Tibial artery (tissue), 4 donors: ENCODE data around the gene MON1A.

Source experiments
- DNase-seq, 2 donors: peaks; one replicate each; pipeline ENCODE4 v3.0.0-alpha.2; 2019
- H3K27ac ChIP-seq, 2 donors: fragments of 200-600 bp; sonication (generic) in 1 of 2; 1 replicate in 1 of 2; 2 replicates in 1 of 2; pipeline ENCODE4 v1.5.1; 2018 to 2019; ENCODE audit warnings: mild to moderate bottlenecking in 1 of 2
- H3K27me3 ChIP-seq, 2 donors: fragments of 200-600 bp; sonication (generic) in 1 of 2; one replicate each; pipeline versions ENCODE4 v1.5.1 to v1.6.0; 2016 to 2019
- H3K36me3 ChIP-seq, 3 donors: fragments of 200-600 bp; sonication (generic) in 2 of 3; one replicate each; pipeline ENCODE4 v1.5.1; 2016 to 2019; ENCODE audit warnings: mild to moderate bottlenecking in 2 of 3
- H3K4me1 ChIP-seq, 4 donors: fragments of 200-600 bp; sonication (generic) in 2 of 4; 1 replicate in 3 of 4; 2 replicates in 1 of 4; pipeline ENCODE4 v1.5.1; 2016 to 2019
- H3K4me3 ChIP-seq, 2 donors: fragments of 200-600 bp; sonication (generic) in 1 of 2; 1 replicate in 1 of 2; 2 replicates in 1 of 2; pipeline ENCODE4 v1.5.1; 2018 to 2019; ENCODE audit warnings: mild to moderate bottlenecking in 2 of 2
- H3K9me3 ChIP-seq, 3 donors: fragments of 200-600 bp; sonication (generic) in 1 of 3; one replicate each; pipeline ENCODE4 v1.5.1; 2016 to 2019
- CTCF ChIP-seq, 2 experiments: fragments of 200-600 bp in 1 of 2; fragments of 450-650 bp in 1 of 2; IDR thresholded peaks; one replicate each; pipeline ENCODE4 v1.5.1; 2017 to 2019; ENCODE audit warnings: antibody characterized with exemption in 2 of 2, mild to moderate bottlenecking in 1 of 2, moderate library complexity in 1 of 2
- intact Hi-C: fragments of 100-400 bp; cut with DNase I; formaldehyde crosslinking; loops from one replicate; pipeline ENCODE4 v1.15.0; 2023; ENCODE audit warnings: low total_unique reads

Gene MON1A

GRCh38 chr3:49902511-49903345, 26.9 kb downstream of the MON1A start:
- no peak for DNase-seq
- Histone ChIP-seq H3K9me3 (no peaks in the 10 kb centered on the region), H3K4me1 (peaks cover 0 to 55% (median 23%) of the 10 kb centered on the region in 4 donors), H3K27me3 (no peaks in the 10 kb centered on the region), H3K36me3 (peaks cover 0 to 7% (median 0%) of the 10 kb centered on the region in 3 donors), H3K27ac (no peak overlapping the region), H3K4me3 (no peak overlapping the region)
- intact Hi-C loops = loop anchor here (10.0 kb wide), 1 partner anchor 58 kb away; no protein-coding TSS in a partner anchor
- TF ChIP-seq CTCF (IDR thresholded peaks at IDR 0.05) = no peak

- intact Hi-C loops = loop anchor here (10.0 kb wide), 1 partner anchor 57 kb away; no protein-coding TSS in a partner anchor
- Histone ChIP-seq H3K9me3 (no peaks in the 10 kb centered on the region), H3K27me3 (no peaks in the 10 kb centered on the region), H3K4me1 (peaks cover 0 to 54% (median 23%) of the 10 kb centered on the region in 4 donors), H3K27ac (peak overlapping the region in 1 of 2 donors; percentile 9), H3K36me3 (peaks cover 0 to 8% (median 0%) of the 10 kb centered on the region in 3 donors), H3K4me3 (no peak overlapping the region)
- no peak for DNase-seq
- TF ChIP-seq CTCF (IDR thresholded peaks at IDR 0.05) = no peak
These were observed 28.0 kb downstream of the MON1A start for GRCh38 chr3:49901366-49902339.

GRCh38 chr3:49900491-49901153, 29.0 kb downstream of the MON1A start:
- Histone ChIP-seq H3K4me1 (peaks cover 0 to 44% (median 16%) of the 10 kb centered on the region in 4 donors), H3K9me3 (no peaks in the 10 kb centered on the region)
- DNase-seq = peak in 1 of 2 donors; percentile 74

GRCh38 chr3:49899815-49900214, 29.8 kb downstream of the MON1A start:
- Histone ChIP-seq H3K36me3 (peaks cover 0 to 23% (median 0%) of the 10 kb centered on the region in 3 donors), H3K4me3 (no peak overlapping the region), H3K27me3 (no peaks in the 10 kb centered on the region), H3K9me3 (no peaks in the 10 kb centered on the region), H3K27ac (no peak overlapping the region), H3K4me1 (peaks cover 0 to 36% (median 13%) of the 10 kb centered on the region in 4 donors)
- TF ChIP-seq CTCF (IDR thresholded peaks at IDR 0.05) = no peak
- intact Hi-C loops = loop anchor here (10.0 kb wide), 1 partner anchor 55 kb away; no protein-coding TSS in a partner anchor
- DNase-seq = no peak

More at GRCh38 chr3:49900491-49901153, 29.0 kb downstream of the MON1A start:
- peaks cover 0 to 15% (median 0%) of the 10 kb centered on the region in 3 donors for H3K36me3 ChIP-seq
- H3K27me3 ChIP-seq = no peaks in the 10 kb centered on the region
- H3K4me3 ChIP-seq = no peak overlapping the region
- H3K27ac ChIP-seq = peak overlapping the region in 1 of 2 donors; percentile 9
- intact Hi-C loops = loop anchor here (10.0 kb wide), 1 partner anchor 56 kb away; no protein-coding TSS in a partner anchor
- no peak for TF ChIP-seq CTCF (IDR thresholded peaks at IDR 0.05)

- Histone ChIP-seq H3K4me3 (no peak overlapping the region), H3K4me1 (peaks cover 0 to 29% (median 11%) of the 10 kb centered on the region in 4 donors), H3K36me3 (peaks cover 0 to 23% (median 0%) of the 10 kb centered on the region in 3 donors), H3K27me3 (no peaks in the 10 kb centered on the region), H3K27ac (no peak overlapping the region), H3K9me3 (no peaks in the 10 kb centered on the region)
- no peak for TF ChIP-seq CTCF (IDR thresholded peaks at IDR 0.05)
- intact Hi-C loops = no loop called here
- DNase-seq = no peak
These were observed 30.6 kb downstream of the MON1A start for GRCh38 chr3:49898991-49899390.
